ENCODE measurements around the gene DNAAF8.

DNA sequence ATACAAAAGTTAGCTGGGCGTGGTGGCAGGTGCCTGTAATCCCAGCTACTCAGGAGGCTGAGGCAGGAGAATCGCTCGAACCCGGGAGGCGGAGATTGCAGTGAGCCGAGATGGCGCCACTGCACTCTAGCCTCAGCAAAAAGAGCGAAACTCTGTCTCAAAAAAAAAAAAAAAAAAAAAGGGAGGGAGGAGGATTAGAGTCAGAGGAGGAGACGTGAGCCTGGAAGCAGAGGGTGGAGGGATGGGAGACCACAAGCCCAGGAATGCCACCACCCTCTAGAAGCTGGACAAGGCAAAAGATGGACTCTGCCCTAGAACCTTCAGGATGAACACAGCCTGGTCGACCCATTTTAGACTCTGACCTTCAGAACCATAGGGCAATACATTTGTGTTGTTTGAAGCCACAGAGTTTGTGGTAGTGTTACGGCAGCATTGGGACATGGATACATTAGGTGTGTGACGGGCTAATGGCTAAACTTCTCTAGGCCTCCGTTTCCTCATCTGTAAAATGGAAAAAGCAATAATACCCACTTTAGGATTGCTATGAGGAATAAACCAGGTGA lies 58.7 kb downstream of the DNAAF8 start:
- TF ChIP-seq, protein P1, sequence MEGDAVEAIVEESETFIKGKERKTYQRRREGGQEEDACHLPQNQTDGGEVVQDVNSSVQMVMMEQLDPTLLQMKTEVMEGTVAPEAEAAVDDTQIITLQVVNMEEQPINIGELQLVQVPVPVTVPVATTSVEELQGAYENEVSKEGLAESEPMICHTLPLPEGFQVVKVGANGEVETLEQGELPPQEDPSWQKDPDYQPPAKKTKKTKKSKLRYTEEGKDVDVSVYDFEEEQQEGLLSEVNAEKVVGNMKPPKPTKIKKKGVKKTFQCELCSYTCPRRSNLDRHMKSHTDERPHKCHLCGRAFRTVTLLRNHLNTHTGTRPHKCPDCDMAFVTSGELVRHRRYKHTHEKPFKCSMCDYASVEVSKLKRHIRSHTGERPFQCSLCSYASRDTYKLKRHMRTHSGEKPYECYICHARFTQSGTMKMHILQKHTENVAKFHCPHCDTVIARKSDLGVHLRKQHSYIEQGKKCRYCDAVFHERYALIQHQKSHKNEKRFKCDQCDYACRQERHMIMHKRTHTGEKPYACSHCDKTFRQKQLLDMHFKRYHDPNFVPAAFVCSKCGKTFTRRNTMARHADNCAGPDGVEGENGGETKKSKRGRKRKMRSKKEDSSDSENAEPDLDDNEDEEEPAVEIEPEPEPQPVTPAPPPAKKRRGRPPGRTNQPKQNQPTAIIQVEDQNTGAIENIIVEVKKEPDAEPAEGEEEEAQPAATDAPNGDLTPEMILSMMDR (IDR thresholded peaks at IDR 0.05 in 8 of 11, conservative IDR thresholded peaks at IDR 0.05 in 3 of 11) = no peak
- no peak for TF ChIP-seq POLR2A (IDR thresholded peaks at IDR 0.05)

Data from spleen (tissue), 7 donors.